Body of pancreas (tissue), 4 donors: ENCODE measurements around the gene USP11.

Source experiments
- POLR2A ChIP-seq, 3 donors: fragments of 450-650 bp; IDR thresholded peaks; one replicate each; pipeline ENCODE4 v1.6.1; 2016; ENCODE audit warnings: antibody characterized with exemption in 3 of 3, mild to moderate bottlenecking in 2 of 3
- TF ChIP-seq, protein P1 (sequence below), 7 experiments: fragments of 450-650 bp in 4 of 7; fragments of 200-600 bp in 3 of 7; sonication (generic) in 3 of 7; IDR thresholded peaks; one replicate each; pipeline ENCODE4 v1.5.1; 2016 to 2019; ENCODE audit warnings: antibody characterized with exemption in 7 of 7

DNA sequence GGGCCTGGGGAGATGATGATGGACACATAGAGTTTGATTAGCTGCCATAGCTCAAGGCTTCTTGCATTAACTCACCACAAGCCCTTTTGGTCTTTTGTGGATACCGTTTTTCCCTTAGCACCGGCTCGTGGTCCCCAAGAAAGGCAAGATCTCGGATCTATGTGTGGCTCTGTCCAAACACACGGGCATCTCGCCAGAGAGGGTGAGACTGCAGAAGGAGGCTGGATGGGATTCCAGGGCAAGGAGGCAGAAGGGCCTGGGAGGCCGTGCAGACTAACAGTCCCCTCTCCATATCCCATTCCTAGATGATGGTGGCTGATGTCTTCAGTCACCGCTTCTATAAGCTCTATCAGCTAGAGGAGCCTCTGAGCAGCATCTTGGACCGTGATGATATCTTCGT is 9.5 kb downstream of the USP11 start:
- TF ChIP-seq, protein P1, sequence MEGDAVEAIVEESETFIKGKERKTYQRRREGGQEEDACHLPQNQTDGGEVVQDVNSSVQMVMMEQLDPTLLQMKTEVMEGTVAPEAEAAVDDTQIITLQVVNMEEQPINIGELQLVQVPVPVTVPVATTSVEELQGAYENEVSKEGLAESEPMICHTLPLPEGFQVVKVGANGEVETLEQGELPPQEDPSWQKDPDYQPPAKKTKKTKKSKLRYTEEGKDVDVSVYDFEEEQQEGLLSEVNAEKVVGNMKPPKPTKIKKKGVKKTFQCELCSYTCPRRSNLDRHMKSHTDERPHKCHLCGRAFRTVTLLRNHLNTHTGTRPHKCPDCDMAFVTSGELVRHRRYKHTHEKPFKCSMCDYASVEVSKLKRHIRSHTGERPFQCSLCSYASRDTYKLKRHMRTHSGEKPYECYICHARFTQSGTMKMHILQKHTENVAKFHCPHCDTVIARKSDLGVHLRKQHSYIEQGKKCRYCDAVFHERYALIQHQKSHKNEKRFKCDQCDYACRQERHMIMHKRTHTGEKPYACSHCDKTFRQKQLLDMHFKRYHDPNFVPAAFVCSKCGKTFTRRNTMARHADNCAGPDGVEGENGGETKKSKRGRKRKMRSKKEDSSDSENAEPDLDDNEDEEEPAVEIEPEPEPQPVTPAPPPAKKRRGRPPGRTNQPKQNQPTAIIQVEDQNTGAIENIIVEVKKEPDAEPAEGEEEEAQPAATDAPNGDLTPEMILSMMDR (IDR thresholded peaks at IDR 0.05) = no peak
- no peak for TF ChIP-seq POLR2A (IDR thresholded peaks at IDR 0.05)
